Measurements from ENCODE around the gene CPVL.

- TF ChIP-seq POLR2A (IDR thresholded peaks at IDR 0.05; ENCODE audit: low read length), result no peak
- no peak for TF ChIP-seq GATA1 (IDR thresholded peaks at IDR 0.05; ENCODE audit: low read depth, low read length)
Observed at GRCh38 chr7:29091715-29092114, 54.6 kb downstream of the CPVL start.

All from erythroblast (primary cell).